ACC112 (cell line): ENCODE data around the gene KREMEN1.
A peak's percentile ranks its signal among the peaks of the same experiment; 100 is the strongest.

ENCODE experiments used
- H2AFZ ChIP-seq: fragments of 200-600 bp; sonication (generic); one replicate; pipeline ENCODE4 v1.6.0; 2017; ENCODE audit warnings: antibody characterized with exemption, low read length; ENCODE audit not compliant: unreplicated experiment
- H3K27ac ChIP-seq: fragments of 200-600 bp; sonication (generic); 2 replicates; pipeline ENCODE4 v1.5.1; 2014; ENCODE audit warnings: low read depth, mild to moderate bottlenecking, antibody characterized with exemption, low read length, moderate library complexity
- H3K27me3 ChIP-seq: fragments of 200-600 bp; sonication (generic); 2 replicates; pipeline ENCODE4 v1.6.1; 2014; ENCODE audit warnings: mild to moderate bottlenecking, antibody characterized with exemption, low read length, moderate library complexity, mixed read lengths; ENCODE audit not compliant: insufficient read depth
- H3K36me3 ChIP-seq: fragments of 200-600 bp; sonication (generic); 2 replicates; pipeline ENCODE4 v1.6.1; 2016; ENCODE audit warnings: mild to moderate bottlenecking, antibody characterized with exemption, low read length, moderate library complexity, mixed read lengths; ENCODE audit not compliant: insufficient read depth
- H3K4me1 ChIP-seq: fragments of 200-600 bp; sonication (generic); one replicate; pipeline ENCODE4 v1.6.1; 2016; ENCODE audit warnings: low read length, mixed read lengths; ENCODE audit not compliant: insufficient read depth, unreplicated experiment, control insufficient read depth
- H3K4me3 ChIP-seq: fragments of 200-600 bp; sonication (generic); 2 replicates; pipeline ENCODE4 v1.5.1; 2014; ENCODE audit warnings: mild to moderate bottlenecking, low read depth, low read length
- H3K79me2 ChIP-seq: fragments of 200-600 bp; sonication (generic); one replicate; pipeline ENCODE4 v1.6.0; 2016; ENCODE audit warnings: low read length; ENCODE audit not compliant: control insufficient read depth, unreplicated experiment, insufficient read depth

The KREMEN1 gene

DNA sequence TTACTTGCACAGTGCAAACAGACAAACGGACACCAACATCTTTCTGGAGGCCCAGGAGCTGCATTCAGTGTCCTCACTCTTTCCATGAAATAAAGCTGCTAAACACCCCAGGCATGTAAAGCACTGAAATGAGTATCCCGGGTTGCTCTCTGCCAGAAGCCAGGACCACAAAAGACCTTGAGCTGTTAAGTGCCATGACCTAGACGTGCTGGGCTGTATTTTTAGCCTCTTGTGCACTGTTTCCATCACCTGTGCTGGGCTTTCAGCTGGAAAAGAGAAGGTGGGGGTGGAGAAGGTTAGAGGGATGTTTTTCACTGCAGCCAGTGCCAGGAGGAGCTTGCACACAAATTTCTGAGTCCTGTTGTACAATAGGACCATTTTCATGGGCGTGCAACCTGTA, 3.4 kb upstream of the KREMEN1 start:
- no peaks in the 10 kb centered on the region for H3K79me2 ChIP-seq
- peaks cover 3% of the 10 kb centered on the region for H3K4me1 ChIP-seq
- H3K27ac ChIP-seq: no peak overlapping the region
- H3K27me3 ChIP-seq: peaks cover 14% of the 10 kb centered on the region
- no peak overlapping the region for H3K4me3 ChIP-seq
- no peaks in the 10 kb centered on the region for H3K36me3 ChIP-seq
- no peak overlapping the region for H2AFZ ChIP-seq

DNA sequence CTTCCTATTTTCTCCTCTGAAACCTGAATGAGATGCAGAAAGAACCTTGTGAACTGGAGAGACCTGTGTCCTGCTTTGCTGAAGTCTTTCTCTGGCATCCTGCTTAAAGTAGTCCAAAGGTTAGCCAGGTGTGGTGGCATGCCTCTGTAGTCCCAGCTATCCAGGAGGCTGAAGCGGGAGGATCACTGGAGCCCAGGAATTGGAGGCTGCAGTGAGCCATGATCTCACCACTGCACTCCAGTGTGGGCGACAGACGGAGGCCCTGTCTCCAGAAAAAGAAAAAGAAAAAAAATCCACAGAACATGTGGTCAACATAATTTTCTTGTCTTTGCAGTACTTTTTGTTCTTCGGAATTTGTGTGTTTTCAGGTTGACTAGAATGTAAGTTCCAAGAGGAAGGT, 2.3 kb upstream of the KREMEN1 start:
- Histone ChIP-seq H3K79me2 (no peaks in the 10 kb centered on the region), H3K27ac (no peak overlapping the region), H3K36me3 (no peaks in the 10 kb centered on the region), H3K27me3 (peaks cover 18% of the 10 kb centered on the region), H3K4me3 (no peak overlapping the region), H3K4me1 (peaks cover 3% of the 10 kb centered on the region), H2AFZ (no peak overlapping the region)

- H3K27me3 ChIP-seq: peaks cover 18% of the 10 kb centered on the region
- no peaks in the 10 kb centered on the region for H3K36me3 ChIP-seq
- peak overlapping the region; percentile 73 for H3K4me3 ChIP-seq
- H3K27ac ChIP-seq: no peak overlapping the region
- no peaks in the 10 kb centered on the region for H3K79me2 ChIP-seq
- H2AFZ ChIP-seq: peak overlapping the region; percentile 95
- peaks cover 3% of the 10 kb centered on the region for H3K4me1 ChIP-seq
Measured at GRCh38 chr22:29071261-29072045, 1.4 kb upstream of the KREMEN1 start.

- Histone ChIP-seq H2AFZ (peak overlapping the region; percentile 95), H3K36me3 (no peaks in the 10 kb centered on the region), H3K27me3 (peaks cover 18% of the 10 kb centered on the region), H3K4me3 (peak overlapping the region; percentile 73), H3K27ac (no peak overlapping the region), H3K4me1 (peaks cover 3% of the 10 kb centered on the region), H3K79me2 (no peaks in the 10 kb centered on the region)
Measured at GRCh38 chr22:29072193-29072978, 449 bp upstream of the KREMEN1 start.

DNA sequence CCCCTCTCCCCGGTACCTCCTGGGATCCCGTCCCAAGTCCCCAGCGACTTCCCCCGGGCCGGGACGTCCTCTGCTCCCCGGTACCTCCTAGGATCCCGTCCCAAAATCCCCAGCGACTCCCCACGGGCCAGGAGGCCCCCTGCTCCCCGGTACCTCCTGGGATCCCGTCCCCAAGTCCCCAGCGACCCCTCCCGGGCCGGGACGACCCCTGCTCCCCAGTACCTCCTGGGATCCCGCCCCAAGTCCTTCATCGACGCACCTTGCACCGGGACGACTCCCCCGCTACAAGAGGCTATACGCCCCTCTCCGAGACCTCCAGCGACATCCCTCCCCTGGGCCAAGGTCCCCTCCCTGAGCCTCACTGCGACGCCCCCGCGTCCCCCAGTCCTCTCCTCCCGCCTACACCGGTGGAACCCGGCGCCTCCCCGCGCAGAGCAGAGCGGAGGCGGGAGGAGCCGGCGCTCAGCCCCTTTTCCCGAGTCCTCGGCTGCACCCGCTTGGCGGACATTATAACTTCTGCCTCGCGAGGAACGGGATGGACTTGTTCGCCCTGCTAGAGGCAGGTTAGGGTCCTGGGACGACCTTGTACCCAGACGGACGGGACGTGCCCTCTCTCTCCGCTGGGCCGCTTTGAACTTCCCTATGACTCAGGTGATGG, 912 bp downstream of the KREMEN1 start:
- no peak overlapping the region for H3K27ac ChIP-seq
- peaks cover 18% of the 10 kb centered on the region for H3K27me3 ChIP-seq
- H3K36me3 ChIP-seq: no peaks in the 10 kb centered on the region
- no peaks in the 10 kb centered on the region for H3K79me2 ChIP-seq
- peak overlapping the region; percentile 68 for H3K4me3 ChIP-seq
- H2AFZ ChIP-seq: no peak overlapping the region
- H3K4me1 ChIP-seq: peaks cover 3% of the 10 kb centered on the region

- H3K27me3 ChIP-seq: peaks cover 18% of the 10 kb centered on the region
- H3K4me3 ChIP-seq: no peak overlapping the region
- no peak overlapping the region for H2AFZ ChIP-seq
- no peak overlapping the region for H3K27ac ChIP-seq
- H3K4me1 ChIP-seq: peaks cover 3% of the 10 kb centered on the region
- no peaks in the 10 kb centered on the region for H3K36me3 ChIP-seq
- no peaks in the 10 kb centered on the region for H3K79me2 ChIP-seq
Measured at GRCh38 chr22:29074276-29074772, 1.5 kb downstream of the KREMEN1 start.

DNA sequence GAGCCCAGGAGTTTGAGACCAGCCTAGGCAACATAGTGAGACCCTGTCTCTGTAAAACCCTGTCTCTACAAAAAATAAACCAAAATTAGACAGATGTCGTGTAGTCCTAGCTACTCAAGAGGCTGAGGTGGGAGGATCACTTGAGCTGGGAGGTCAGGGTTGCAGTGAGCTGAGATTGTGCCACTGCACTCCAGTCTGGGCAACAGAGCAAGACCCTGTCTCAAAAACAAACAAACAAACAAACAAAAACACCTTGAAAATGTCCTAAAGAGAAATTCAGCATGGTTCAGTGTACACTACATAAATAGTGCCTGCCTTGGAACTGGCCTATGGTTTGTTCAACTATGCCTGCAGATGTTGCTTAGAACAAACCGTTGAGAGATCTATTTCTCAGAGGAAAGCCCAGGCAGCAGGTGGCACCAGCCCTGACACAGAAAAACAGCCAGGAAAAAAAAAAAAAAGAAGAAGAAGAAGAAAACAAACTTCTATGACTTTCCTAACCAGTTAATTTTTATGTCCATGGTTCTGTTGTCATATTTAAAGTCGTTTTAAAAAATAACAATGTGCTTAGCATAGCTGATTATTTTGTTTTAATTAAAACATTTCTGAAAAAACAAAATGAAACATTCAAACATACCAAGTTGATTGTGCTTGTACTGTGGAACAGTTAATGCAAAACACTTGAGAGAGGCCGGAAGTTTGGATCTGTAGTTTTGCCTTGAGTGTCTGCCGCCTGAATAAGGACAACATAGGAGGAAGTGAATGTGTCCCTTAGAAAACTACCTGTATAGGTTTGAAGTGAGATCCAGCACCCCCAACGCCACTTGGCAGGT, 5.4 kb downstream of the KREMEN1 start:
- no peak overlapping the region for H2AFZ ChIP-seq
- H3K36me3 ChIP-seq: no peaks in the 10 kb centered on the region
- H3K27ac ChIP-seq: no peak overlapping the region
- H3K79me2 ChIP-seq: no peaks in the 10 kb centered on the region
- H3K4me3 ChIP-seq: no peak overlapping the region
- peaks cover 16% of the 10 kb centered on the region for H3K27me3 ChIP-seq
- no peaks in the 10 kb centered on the region for H3K4me1 ChIP-seq

DNA sequence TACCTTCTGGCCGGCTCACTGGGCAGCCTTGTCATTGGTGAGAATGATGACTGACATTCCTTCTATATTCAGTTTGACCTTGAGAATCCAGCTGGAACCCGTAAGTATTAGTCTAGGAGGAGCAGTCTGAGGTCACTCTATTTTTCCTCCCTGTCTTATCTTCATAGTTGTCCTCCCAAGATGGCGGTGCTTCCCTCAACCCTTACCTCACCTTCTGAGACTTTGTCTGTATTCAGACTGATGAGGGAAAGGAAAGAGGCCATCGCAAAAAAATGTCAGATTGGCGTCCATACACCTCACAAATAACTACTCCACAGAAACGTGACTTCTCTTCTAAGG, 6.0 kb downstream of the KREMEN1 start:
- no peaks in the 10 kb centered on the region for H3K36me3 ChIP-seq
- peaks cover under 1% of the 10 kb centered on the region for H3K4me1 ChIP-seq
- H2AFZ ChIP-seq: no peak overlapping the region
- no peak overlapping the region for H3K27ac ChIP-seq
- peaks cover 10% of the 10 kb centered on the region for H3K27me3 ChIP-seq
- no peaks in the 10 kb centered on the region for H3K79me2 ChIP-seq
- no peak overlapping the region for H3K4me3 ChIP-seq

- H3K79me2 ChIP-seq: no peaks in the 10 kb centered on the region
- H3K27me3 ChIP-seq: peaks cover 5% of the 10 kb centered on the region
- H3K4me1 ChIP-seq: peaks cover 5% of the 10 kb centered on the region
- no peak overlapping the region for H2AFZ ChIP-seq
- no peak overlapping the region for H3K27ac ChIP-seq
- no peaks in the 10 kb centered on the region for H3K36me3 ChIP-seq
- H3K4me3 ChIP-seq: no peak overlapping the region
Measured at GRCh38 chr22:29079218-29079901, 6.5 kb downstream of the KREMEN1 start.
